ENCODE results near the gene ZSCAN10. TPM values are rescaled to one million over a fixed set of nuclear protein-coding genes. Genes with fewer than 3 reads are reported as not detected.
A peak's percentile ranks its signal among the peaks of the same experiment; 100 is the strongest.
"Not testable (repeated sequence)": the region's sequence is repeated elsewhere in the genome, so short reads cannot be mapped to it uniquely, and the experiment has no call there.

Gene ZSCAN10
- total RNA-seq: not detected

DNA sequence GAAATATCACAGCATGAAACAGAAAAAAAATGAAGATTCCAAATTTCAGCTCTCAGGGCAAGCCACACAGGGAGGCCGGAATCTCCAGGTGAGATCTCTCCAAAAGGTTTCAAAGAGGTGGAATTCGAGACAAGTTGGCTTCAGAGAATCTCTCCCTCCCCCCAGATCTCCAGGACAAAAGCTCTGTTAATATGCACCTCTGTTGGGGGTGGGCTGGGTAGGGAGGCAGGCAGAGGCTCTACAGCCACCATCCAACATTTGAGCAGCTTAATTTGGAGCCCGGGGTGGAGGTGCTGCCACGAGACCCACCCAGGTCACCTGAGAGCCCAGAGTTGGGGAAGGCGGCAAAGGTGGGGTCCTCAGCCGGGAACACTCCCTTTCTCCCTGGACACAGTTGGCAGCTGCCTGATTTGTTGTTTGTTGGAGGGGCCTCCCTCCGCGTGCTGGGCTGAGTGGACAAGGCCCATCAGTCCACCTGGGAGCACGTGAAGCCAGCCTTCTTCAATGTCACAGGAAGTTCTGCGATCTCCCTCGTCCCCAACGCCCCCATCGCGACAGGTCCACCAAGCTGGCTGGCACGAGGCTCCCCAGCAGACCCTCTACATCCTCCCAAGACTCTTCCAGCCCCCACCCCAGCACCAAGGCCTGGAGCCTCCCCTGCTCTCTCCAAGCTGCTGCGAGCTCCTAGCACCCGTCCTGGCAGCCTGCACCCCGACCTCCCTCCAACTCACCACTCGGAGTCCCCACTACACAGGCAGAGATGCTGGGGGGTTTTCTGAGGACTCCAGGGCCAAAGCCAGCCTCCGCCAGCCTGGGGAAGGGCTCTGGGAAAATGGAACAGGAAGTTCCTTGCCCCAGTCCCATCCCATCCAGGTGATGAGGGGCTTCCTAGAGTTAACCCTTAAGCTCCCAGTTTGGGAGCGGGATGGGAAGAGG lies at the start of gene ZSCAN10:
TSS of gene ZSCAN10 (minus strand) at position 836 of the 936 bp plus-strand sequence. CDS start 6,357 bp downstream, outside the sequence.
- DNase-seq: no peak

DNA sequence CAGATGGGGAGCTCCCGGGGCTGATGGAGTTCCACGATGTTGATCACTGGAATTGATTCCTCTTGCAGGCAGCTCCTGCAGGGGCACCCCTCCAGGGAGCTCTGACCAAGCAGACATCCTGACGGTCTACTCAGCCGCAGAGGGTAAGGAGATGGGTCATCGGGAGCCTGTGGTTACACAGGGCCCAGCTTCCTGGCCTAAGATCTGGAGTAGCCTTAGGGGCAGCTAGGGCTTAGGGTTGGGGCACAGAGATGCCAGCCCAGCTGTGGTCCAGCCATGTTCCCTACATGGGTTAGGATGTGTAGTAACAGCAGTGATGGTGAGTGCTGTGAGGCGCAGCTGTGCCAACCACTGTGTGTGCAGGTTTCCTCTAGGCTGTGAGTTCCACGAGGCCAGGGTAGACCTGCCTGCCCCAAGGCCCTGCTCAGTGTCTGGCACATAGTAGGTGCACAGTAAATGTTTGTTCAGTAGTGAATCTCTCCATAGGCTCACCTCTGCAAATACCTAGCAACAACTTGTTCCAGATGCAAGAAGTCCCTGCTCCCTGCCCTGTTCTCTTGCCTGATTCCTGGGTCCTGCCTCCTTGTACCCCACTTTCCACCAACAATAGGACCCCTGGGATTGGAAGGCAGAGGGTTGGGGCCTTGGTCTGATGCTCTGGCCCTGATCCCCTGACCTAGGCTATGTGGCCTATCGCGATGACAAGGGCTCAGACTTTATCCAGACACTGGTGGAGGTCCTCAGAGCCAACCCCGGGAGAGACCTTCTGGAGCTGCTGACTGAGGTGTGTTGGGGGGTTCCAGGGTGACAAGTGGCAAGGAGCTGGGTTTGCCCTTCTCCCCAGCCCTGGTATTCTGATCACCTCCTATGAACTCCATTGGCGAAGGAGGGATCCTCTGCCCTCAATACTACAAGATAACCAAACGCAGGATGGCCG lies 49.4 kb upstream of the ZSCAN10 start:
- DNase-seq: no peak

DNA sequence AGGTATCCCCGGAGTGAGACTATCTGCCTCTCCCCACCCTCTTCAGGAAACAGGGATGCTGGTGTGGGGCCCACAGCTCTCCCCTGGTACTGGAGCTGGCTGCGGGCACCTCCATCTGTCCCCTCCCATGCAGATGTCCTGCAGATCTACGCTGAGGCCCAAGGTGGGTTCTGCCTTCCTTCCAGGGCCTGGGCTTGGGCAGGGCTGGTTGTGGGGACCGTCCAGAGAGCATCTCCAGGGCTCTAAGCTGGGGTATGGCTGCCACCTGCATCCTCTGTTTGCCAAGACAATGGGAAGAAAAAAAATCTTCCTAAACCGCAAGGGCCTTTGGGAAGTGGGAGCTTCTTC lies 48.6 kb upstream of the ZSCAN10 start:
- no peak for DNase-seq

DNA sequence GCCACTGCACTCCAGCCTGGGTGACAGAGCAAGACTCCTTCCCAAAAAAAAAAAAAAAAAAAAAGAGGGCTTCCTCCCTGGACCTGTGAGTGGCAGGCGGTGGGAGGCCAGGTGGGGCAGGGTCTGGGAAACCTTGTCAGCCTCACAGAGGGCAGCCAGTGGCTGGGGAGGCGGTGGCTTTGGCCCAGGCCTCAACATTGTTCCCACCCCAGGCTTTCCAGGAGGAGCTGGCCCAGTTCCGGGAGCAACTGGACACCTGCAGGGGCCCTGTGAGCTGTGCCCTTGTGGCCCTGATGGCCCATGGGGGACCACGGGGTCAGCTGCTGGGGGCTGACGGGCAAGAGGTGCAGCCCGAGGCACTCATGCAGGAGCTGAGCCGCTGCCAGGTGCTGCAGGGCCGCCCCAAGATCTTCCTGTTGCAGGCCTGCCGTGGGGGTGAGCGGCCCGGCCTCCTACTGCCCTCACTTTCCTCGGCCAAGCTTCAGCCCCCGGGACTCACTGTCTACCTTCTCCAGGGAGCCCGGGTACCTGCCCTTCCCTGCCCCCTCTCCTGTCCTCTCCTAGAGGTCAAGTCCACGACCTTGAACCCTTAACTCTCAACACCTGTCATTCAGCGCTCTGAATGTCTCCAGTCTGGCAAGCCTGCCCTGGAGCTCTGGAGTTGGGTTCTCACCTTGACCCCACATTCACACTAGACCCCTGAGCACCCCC lies 48.1 kb upstream of the ZSCAN10 start:
- DNase-seq: no peak

- no peak for DNase-seq
These were observed 46.6 kb upstream of the ZSCAN10 start for GRCh38 chr16:3145660-3146059.

- DNase-seq: no peak
These were observed 46.1 kb upstream of the ZSCAN10 start for GRCh38 chr16:3145151-3145550.

DNA sequence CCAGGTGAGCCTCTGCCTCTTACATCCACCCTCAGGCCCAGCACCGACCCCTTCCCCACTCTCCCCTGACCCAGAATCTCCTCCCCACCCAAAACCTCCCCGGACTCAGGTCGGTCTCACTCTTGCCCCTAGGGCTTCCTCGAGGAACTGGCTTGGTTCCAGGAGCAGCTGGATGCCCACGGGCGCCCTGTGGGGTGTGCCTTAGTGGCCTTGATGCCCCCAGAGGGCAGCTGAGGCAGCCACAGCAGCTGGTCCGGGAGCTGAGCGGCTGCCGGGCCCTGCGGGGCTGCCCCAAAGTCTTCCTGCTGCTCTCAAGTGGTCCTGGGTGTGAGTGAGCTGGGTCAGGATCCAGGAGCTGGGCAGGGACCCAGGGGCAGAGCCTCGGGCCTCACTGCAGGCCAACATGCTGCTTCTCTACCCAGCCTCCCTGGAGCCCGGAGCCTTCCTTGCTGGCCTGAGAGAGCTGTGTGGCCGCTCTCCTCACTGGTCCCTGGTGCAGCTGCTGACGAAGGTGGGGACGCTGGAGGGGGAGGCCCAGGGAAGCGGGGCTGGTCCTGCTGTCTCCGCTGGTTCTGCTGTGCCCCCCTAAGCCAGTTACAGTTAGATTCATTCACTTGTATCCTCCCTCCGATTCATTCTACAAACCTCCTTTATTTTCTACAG lies 45.4 kb upstream of the ZSCAN10 start:
- DNase-seq: no peak

GRCh38 chr16:3143598-3144320 lies 44.7 kb upstream of the ZSCAN10 start:
- DNase-seq: no peak

- no peak for DNase-seq
These were observed 44.1 kb upstream of the ZSCAN10 start for GRCh38 chr16:3143189-3143588.

GRCh38 chr16:3142770-3143169 lies 43.7 kb upstream of the ZSCAN10 start:
- no peak for DNase-seq

DNA sequence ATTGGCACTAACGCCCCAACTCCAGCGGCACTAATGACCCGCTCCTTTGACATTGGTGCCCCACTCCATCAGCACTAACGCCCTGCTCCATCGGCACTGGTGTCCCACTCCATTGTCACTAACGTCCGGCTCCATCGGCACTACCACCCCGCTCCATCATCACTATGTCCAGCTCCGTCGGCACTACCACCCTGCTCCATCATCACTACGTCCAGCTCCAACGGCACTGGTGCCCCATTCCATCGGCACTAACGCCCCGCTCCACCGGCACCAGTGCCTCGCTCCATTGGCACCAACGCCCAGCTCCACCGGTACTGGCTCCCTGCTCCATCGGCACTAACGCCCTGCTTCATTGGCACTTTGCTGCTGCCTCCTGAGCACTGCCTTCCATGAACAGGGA lies 43.2 kb upstream of the ZSCAN10 start:
- DNase-seq: no peak

GRCh38 chr16:3141781-3142311 lies 42.8 kb upstream of the ZSCAN10 start:
- DNase-seq: no peak

DNA sequence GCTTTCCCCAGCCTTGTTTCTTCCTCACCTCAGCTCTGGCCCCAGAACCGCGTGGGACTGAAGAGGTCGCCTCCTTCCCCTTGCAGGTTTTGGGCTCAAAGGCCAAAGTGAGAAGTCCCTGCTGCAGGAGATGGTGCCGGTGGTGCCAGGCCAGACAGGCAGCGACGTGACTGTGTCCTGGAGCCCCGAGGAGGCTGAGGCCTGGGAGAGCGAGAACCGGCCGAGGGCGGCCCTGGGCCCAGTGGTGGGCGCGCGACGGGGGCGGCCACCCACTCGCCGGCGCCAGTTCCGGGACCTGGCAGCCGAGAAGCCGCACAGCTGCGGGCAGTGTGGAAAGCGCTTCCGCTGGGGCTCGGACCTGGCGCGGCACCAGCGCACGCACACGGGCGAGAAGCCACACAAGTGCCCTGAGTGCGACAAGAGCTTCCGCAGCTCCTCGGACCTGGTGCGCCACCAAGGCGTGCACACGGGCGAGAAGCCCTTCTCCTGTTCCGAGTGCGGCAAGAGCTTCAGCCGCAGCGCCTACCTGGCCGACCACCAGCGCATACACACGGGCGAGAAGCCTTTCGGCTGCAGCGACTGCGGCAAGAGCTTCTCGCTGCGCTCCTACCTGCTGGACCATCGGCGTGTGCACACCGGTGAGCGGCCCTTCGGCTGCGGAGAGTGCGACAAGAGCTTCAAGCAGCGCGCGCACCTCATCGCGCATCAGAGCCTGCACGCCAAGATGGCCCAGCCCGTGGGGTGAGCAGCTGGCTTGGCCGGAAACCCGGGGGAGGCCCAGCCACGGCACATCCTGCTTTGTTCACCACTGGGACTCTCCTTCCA lies 41.7 kb upstream of the ZSCAN10 start:
- DNase-seq: no peak

GRCh38 chr16:3139561-3139960 lies 40.5 kb upstream of the ZSCAN10 start:
- DNase-seq: not testable (repeated sequence)

DNA sequence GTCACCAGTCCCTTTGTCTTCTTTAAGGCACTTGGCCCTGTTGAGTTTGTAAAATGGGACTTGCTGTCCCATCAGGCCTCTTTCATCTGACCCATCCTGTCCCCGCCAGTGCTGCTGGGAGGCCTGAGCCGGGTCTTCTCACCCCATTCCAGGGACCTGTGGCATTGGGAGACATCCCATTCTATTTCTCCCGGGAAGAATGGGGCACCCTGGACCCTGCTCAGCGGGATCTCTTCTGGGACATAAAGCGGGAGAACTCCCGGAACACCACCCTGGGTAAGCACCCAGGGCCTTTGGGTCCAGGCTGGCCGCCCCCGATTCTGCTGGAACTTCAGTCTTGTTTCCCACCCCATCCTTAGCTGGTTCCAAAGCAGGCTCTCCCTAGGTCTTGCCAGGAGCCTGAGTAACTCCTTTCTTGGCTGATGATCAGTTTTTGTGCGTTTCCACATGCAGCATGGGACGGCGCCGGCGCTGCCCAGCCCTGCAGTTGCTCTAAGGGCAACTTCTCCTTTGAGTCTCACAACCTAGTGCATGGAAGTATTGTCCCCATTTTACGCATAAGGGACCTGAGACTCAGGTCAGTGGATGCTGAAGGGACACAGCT lies 39.8 kb upstream of the ZSCAN10 start:
- no peak for DNase-seq

DNA sequence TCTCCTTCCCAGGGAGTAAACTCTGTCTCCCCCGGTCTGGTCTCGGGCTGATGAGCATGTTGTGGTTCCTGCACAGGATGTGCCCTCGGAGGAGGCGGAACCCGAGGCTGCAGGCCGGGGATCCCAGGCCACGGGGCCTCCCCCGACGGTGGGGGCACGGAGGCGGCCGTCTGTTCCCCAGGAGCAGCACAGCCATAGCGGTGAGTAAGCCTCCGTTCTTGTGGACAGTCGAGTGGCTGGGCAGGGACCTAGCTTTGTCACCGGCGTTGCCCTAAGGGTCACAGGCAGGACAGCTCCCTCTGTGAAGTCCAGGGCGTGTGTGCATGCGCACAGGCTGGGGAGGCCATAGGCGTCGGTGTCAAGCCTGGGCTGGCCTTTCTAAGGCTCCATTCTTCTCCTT lies 39.2 kb upstream of the ZSCAN10 start:
- DNase-seq: no peak

DNA sequence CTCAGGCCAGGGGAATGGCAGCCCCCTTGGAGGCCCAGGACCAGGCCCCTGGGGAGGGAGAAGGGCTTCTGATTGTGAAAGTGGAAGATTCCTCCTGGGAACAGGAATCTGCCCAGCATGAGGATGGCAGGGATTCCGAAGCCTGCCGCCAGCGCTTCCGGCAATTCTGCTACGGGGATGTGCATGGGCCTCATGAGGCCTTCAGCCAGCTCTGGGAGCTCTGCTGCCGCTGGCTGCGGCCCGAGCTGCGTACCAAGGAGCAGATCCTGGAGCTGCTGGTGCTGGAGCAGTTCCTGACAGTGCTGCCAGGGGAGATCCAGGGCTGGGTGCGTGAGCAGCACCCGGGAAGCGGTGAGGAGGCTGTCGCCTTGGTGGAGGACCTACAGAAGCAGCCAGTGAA lies 38.2 kb upstream of the ZSCAN10 start:
- no peak for DNase-seq

DNA sequence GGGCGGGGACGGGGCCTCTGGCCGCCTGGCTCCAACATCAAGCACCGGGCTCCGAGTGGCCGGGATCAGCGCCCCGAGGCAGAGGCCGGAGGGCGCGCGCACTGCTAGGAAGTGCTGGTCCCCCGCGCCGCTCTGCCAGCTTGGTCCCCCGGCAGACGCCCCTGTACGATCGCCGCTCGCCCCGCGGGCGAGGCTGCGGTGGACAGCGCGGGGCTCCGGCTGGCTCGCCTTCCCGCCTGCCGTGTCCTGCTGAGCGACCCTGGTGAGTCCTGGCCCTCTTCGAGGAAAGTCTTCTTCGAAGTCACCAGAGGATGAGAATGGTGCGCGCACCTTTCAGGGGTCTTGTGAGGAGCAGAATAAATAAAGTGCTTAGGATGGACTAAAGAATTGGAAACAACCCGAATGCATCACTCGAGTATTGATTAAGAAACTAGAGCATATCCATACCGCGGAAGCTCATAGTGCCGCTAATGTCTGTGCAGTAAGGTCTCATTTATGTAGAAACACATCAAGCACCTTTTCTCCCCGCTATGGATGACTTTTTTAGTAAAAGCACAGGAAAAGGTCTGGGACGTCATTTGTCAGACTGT lies 36.1 kb upstream of the ZSCAN10 start:
- no peak for DNase-seq

DNA sequence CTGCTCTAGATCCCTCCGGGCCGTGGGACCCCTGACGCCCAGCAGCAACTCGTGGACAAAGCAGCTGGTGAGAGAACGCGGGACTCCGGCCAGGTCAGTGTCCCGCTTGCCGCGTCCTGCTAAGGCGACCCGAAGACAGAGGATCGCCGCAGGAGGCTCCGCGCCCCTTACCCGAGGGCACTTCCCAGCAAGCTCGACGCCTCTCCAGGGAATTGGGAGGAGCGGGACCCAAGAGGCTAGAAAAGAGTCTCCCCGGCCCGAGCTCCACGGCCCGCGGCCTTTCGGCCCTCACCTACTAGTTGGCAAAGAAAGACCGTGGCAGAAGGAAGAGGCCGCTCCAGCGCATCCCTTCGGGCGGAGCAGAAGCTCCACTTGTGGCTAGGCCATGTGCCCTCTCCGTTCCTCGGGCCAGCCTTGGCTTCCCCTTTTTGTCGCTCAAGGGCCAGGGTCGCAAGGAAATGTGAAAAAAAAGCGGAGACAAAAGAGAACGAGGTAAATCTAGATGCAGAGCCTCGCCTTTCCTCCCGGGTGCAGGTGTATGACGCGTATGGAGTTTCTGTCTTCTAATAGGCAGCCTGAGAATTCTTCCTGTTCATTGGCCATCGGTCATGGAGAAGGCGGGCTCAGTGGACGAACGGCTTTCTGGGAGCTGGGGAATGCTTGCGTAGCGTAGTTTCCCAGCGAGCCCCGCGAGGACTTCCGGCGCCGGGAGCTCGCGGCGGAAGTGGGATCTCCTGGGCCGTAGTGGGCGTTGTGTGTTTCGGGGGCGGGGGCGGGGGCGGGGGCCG lies 35.4 kb upstream of the ZSCAN10 start, which contains the start of gene ZNF213:
TSS of gene ZNF213 (plus strand) at position 692 of the 788 bp plus-strand sequence. CDS start 2,252 bp downstream, outside the sequence.
- peak; percentile 89 for DNase-seq
